HG03135 (cell line): ENCODE results near the gene CD47.

Experiments
- ATAC-seq: cut with Tn5 transposase; IDR thresholded peaks from one replicate; pipeline ENCODE4 v1.9.1; 2021; ENCODE audit warnings: mild to moderate bottlenecking, moderate library complexity; ENCODE audit not compliant: unreplicated experiment

Gene CD47

DNA sequence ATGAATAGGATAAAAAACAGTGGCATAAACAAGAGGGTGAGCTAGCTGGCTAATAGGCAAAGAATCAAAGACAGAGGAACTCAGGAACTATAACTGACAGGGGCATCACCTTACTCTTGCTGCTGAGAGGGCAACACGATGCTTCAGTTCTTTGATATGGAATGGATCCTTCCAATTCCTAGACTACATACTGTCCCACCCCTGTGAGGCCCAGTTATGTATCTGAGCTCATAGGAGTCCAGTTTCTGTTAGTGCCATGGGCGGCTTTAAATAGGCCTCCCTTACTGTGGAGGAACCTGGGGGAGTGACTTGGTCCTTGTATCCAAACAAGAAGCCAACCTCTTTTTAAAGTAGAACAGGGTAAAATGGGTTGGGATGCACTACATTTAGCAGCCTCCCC, 37.3 kb downstream of the CD47 start:
- ATAC-seq, result no peak

DNA sequence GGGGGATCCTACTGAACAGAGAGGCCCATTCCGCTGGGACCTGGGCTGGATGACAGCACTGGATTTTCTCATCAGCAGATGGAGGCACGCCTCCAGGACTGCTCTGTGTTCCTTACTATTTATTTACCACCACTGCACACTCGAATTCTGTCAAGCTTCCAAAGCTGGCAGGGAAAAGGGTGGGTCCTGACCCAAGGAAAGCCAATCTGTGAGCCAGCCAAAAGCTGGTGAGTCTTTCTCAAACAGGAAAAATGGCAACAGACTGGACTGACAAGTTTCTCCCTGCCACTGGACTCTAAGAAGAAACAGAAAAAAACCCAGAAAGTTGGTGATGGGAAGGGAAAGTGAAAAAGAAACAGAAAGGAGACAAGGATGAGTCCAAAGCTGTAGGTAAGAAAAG, 37.8 kb downstream of the CD47 start:
- no peak for ATAC-seq

GRCh38 chr3:108051005-108051404, 39.8 kb downstream of the CD47 start:
- no peak for ATAC-seq

DNA sequence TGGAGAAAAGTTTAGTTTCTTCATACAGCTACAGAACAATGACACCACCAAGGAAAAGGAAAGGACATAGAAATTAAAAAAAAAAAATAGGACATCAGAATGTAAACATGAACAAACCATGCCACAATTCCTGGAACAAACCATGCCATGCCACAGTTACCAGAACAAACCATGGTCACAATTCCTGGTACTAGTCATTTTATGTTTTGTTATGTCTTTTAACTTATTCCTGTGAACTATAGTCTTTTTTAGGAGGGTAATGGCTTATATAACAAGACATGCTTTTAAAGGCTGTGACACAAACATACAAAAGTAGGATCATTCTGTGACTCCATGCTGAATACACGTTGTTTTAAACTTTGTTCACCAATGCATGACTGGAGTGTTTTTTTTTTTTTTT, 42.8 kb downstream of the CD47 start:
- ATAC-seq, result no peak

- ATAC-seq, result no peak
Observed at GRCh38 chr3:108046247-108046646, 44.6 kb downstream of the CD47 start.

DNA sequence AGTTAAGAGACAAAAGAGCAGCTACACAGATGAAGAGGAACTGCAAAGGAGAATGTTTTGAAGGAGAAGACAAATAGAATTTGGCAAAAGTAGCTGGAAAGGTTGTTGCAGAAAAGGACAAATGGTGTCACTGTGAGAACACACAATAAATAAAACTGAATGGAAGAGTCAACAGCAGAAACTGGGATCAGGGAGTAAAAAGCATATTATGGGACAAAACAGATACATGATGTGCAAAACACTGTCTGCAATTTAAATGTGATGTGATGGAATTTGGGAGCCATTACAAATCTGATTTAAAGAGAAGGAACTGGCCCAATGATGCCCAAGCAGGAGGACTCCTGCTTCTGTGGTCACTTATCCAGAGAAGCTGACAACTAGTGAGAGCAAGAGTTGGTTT, 46.1 kb downstream of the CD47 start:
- ATAC-seq, result no peak

DNA sequence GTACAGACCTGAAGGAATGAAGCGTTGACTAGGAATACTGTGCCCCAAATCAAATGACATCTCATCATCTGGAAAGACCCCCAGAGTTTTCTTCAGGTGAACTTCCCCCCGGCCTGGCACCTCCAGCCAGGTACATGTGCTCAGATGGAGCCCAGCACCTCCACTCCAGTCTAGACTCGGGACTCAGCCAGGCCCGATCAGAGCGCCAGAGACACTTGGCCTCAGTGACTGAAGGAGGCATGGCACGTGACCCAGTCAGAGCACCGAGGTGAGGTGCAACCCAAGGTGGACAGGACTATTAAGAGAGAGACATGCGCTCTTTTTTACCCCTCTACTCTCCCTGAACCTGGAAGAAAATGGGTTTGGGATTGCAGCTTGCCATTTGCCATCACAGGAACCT, 48.5 kb downstream of the CD47 start:
- no peak for ATAC-seq

DNA sequence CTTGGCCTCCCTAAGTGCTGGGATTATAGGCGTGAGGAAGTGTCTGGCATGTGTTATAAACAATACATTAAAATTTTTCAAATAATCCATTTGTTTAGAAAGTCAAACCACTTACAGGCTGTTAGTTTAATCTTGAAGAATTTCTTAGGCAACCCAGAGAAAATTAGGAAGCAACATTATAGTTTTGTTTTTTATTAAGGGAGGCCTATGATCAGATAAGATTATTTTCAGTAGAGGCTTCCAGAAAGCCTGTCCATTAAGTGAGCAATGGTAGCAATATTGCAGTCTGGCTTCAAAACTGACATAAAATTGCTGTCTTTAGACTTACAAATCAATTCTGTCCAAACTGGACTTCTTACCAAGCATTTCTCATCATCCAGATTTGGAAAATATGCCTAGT, 49.6 kb downstream of the CD47 start:
- no peak for ATAC-seq

GRCh38 chr3:108037770-108038169, 53.1 kb downstream of the CD47 start:
- no peak for ATAC-seq

DNA sequence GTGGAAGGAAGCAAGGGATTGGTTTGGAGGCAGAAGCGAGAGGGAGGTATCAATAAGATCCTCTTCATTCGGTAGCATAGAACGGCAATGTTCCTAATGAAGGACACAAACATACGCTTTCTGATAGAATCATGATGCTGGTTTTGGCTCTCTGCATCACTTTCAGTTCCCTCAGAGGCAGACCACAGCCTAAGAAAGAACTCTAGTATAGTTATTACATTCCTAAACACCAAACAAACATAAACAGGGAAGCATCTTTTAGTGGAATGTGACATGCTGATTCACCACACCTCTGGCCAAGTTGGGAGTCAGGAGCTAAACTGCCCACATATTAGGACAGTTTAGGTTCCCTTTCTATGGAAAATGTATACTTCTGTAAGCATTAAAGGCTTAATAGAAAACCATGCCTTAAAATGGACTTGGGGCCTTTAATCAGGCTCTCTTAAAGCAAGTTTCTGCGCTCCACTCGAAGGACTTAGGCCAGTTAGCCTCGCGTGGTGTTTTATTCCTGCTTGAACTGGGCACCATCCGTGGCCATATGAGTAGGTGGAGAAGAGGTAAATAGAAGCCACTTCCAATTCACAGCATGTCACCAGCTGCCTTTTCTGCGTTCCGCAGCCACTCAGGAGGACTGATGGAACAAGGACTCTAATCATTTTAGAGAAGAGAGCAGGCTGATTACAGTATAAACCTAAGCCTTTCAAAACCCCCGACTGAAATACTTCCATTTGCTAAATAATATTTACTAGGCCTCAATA, 53.7 kb downstream of the CD47 start:
- ATAC-seq, result no peak

GRCh38 chr3:108036401-108036800, 54.4 kb downstream of the CD47 start:
- ATAC-seq, result no peak

DNA sequence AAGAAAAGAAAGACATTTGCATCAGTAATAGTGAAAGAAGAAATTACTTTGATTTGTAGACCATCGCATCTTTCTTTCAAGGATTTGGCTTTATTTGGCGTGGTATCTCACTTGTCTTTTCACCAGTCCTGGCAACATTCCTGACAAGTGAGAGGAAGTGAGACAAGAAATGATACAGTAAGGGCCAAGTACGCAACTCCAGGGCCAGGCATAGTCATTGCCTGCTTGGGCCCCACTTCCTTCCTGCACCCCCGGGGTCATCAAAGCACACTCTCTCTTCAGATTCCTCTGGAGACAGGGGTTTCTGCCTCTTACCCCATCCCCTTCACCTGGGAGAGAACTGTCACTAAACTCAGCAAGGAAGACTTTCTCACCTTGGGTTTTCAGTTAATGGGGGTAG, 55.1 kb downstream of the CD47 start:
- ATAC-seq, result no peak

DNA sequence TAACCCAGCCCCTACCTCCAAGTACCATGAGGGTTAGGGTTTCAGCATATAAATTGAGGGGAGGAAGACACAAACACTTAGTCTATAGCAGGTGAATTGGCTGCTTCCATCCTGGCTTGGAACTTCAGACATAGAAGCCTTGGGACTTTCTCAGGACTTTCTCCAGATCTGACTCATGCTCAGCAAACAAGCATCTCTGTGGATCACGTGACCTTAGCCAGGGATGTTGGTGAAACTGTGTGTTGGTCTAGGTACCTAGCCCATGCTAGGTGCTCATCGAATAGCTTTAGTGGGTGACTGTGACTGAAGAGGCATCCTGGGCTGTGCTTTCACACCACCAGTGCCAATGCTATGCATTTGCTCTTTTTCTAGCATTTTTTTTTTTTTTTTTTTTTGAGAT, 58.9 kb downstream of the CD47 start:
- no peak for ATAC-seq

GRCh38 chr3:108030960-108031359, 59.9 kb downstream of the CD47 start:
- no peak for ATAC-seq

- ATAC-seq, result no peak
Observed at GRCh38 chr3:108029466-108029865, 61.4 kb downstream of the CD47 start.

DNA sequence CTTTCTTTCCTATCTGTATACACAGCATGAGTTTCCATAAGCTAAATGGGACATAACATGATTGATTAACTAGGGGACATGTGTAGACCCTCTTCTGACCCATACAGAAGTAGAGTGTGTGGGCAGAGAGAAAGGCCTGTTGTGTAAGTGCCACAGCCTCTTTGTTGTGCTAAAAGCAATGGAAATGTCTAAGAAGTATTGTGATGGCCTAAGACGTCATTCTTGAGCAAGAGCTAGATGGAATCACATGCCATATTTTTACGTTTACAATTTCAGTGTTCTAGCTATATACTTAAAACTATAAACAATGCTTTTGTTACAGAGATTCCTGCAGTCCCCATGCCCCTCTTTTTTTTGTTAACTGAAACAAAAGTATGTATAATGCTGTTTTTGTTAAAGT, 61.9 kb downstream of the CD47 start:
- no peak for ATAC-seq

- ATAC-seq, result no peak
Observed at GRCh38 chr3:108025177-108025576, 65.7 kb downstream of the CD47 start.

GRCh38 chr3:108024146-108024850, 66.5 kb downstream of the CD47 start:
- no peak for ATAC-seq

DNA sequence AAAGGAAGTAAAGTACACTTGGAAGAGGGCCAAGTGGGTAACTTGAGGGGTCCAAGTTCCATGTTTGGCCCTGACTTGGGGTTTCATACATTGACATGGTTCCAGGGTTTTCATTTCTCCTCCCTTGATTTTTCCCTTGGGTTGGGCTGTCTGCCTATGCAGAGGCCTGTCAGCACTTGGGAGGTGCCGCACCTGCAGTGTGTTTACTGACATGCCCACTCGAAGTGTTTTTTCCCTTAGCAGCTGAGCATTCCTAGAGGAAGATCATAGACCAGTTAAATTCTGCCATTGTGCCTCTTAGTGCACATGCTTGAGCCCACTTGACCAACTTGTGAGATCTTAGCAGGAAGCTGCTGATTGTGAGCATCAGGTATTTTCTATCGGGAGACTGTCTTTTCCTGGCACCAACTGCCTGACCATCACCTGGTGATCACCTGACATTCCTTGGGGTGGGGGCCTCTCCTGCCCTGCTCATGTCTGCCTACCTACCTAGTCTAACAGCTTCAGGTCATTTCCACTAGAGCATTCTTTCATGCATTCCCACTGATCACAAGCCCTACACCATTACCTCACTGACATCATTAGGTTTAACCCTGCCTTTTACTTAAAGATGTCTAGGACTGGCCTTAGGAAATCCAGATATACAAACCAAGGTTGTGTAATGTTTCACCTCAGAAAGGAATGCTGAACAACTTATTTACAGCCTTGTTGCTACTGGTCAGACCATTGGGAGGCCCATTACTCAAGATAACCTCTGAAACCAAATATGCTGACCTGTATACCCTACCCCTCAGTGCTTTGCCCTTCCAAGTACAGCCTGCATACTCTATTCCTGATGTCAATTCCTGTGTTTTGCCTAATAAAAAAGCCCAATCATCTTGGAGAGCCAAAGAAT, 68.3 kb downstream of the CD47 start:
- ATAC-seq, result no peak

DNA sequence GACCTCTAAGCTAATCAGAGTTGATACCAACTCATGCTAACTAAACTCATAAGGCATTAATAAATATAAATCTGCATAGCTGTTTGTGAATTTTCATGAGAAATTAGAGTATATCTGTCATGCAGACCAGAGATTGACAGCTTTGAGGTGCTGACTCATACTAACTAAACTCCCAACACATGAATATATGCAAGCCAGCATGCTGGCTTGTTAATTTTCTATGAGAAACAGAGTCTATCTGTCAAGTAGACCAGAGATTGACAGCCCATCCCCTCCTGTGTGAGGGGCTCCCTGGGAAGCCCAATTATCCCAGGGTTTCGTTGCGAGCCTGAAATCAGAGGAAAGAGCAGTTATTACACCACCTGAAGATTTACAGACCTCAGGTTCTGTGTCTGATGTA, 69.3 kb downstream of the CD47 start:
- no peak for ATAC-seq

DNA sequence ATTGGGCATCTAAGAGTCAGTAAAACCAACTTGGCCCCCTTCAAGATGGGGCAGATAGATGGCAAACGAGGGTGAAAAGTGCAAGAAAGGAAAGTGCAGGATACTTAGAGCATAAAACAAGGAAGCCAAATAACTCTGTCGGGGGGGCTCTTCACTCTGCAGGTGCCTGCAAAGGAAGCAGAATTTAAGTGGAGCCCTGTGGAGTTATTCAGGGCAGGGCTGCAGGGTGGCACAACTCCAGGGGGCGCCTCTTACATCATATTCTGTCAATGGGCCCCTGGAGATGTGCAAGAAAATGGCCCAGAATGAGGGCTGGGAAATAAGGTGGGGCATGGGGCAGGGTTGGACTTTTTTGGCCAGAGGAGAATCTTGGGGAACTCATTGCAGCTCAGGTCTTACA, 69.7 kb downstream of the CD47 start:
- no peak for ATAC-seq

DNA sequence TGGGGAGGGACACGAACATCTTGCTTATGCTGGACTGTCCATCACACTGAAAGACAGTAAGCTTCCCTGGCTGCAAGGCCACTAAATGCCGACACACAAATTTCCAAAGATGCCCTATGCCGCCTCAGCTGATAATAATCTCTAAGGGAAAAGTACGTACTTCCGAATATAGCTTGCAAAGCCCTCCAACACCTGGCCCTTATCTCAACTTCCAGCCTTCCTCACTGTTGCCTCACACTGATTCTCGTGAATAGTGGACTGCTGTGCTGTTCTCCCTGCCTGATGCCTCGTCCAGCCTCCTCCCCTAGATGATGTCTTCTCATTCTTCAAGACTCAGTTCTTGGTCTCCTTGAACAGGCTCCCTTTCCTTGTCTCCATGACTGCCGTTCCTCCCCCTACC, 72.3 kb downstream of the CD47 start:
- ATAC-seq, result no peak
